DLD1 (cell line): Measurements from ENCODE around the gene CYYR1.

Experiments used
- in situ Hi-C: cut with HindIII; loops from 2 replicates; pipeline ENCODE4 v1.10.0; 2017; ENCODE audit warnings: low sequenced_read_pairs

CYYR1 gene

GRCh38 chr21:26572702-26573381, at the start of gene CYYR1:
Gene CYYR1 (minus strand): TSS chr21:26573286. CDS start chr21:26572940, 346 bp downstream.
- in situ Hi-C loops = no loop called here

- in situ Hi-C loops = no loop called here
Observed at GRCh38 chr21:26617176-26617575, 44.1 kb upstream of the CYYR1 start.

GRCh38 chr21:26614251-26614650, 41.2 kb upstream of the CYYR1 start:
- in situ Hi-C loops = no loop called here

GRCh38 chr21:26599261-26599660, 26.2 kb upstream of the CYYR1 start:
- in situ Hi-C loops = no loop called here

GRCh38 chr21:26597981-26598380, 24.9 kb upstream of the CYYR1 start:
- in situ Hi-C loops = no loop called here

- in situ Hi-C loops = no loop called here
Observed at GRCh38 chr21:26597031-26597430, 23.9 kb upstream of the CYYR1 start.

- in situ Hi-C loops = no loop called here
Observed at GRCh38 chr21:26595971-26596370, 22.9 kb upstream of the CYYR1 start.

GRCh38 chr21:26593800-26594199, 20.7 kb upstream of the CYYR1 start:
- in situ Hi-C loops = no loop called here

- in situ Hi-C loops = no loop called here
Observed at GRCh38 chr21:26591543-26591942, 18.5 kb upstream of the CYYR1 start.

GRCh38 chr21:26588446-26588845, 15.4 kb upstream of the CYYR1 start:
- in situ Hi-C loops = no loop called here

- in situ Hi-C loops = no loop called here
Observed at GRCh38 chr21:26587736-26588201, 14.7 kb upstream of the CYYR1 start.

GRCh38 chr21:26583769-26584168, 10.7 kb upstream of the CYYR1 start:
- in situ Hi-C loops = no loop called here

- in situ Hi-C loops = no loop called here
Observed at GRCh38 chr21:26581818-26582217, 8.7 kb upstream of the CYYR1 start.

GRCh38 chr21:26572076-26572701, 897 bp downstream of the CYYR1 start:
- in situ Hi-C loops = no loop called here

GRCh38 chr21:26570203-26570602, 2.9 kb downstream of the CYYR1 start:
- in situ Hi-C loops = no loop called here

- in situ Hi-C loops = no loop called here
Observed at GRCh38 chr21:26565546-26565945, 7.5 kb downstream of the CYYR1 start.

GRCh38 chr21:26565111-26565510, 8.0 kb downstream of the CYYR1 start:
- in situ Hi-C loops = no loop called here

GRCh38 chr21:26563856-26564503, 9.1 kb downstream of the CYYR1 start:
- in situ Hi-C loops = no loop called here

- in situ Hi-C loops = no loop called here
Observed at GRCh38 chr21:26560612-26561011, 12.5 kb downstream of the CYYR1 start.

- in situ Hi-C loops = no loop called here
Observed at GRCh38 chr21:26559099-26559498, 14.0 kb downstream of the CYYR1 start.

GRCh38 chr21:26557106-26557505, 16.0 kb downstream of the CYYR1 start:
- in situ Hi-C loops = no loop called here

GRCh38 chr21:26555540-26556146, 17.4 kb downstream of the CYYR1 start:
- in situ Hi-C loops = no loop called here
